SW 1271 (cell line): Measurements from ENCODE around the gene IL1RN.
A peak's percentile ranks its signal among the peaks of the same experiment; 100 is the strongest.
"Not testable (repeated sequence)": the region's sequence is repeated elsewhere in the genome, so short reads cannot be mapped to it uniquely, and the experiment has no call there.

Source experiments
- DNase-seq, 2 experiments: peaks; one replicate each; lab custom pipeline; 2025; lab: John Stamatoyannopoulos, UW

The IL1RN gene, protein sequence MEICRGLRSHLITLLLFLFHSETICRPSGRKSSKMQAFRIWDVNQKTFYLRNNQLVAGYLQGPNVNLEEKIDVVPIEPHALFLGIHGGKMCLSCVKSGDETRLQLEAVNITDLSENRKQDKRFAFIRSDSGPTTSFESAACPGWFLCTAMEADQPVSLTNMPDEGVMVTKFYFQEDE

DNA sequence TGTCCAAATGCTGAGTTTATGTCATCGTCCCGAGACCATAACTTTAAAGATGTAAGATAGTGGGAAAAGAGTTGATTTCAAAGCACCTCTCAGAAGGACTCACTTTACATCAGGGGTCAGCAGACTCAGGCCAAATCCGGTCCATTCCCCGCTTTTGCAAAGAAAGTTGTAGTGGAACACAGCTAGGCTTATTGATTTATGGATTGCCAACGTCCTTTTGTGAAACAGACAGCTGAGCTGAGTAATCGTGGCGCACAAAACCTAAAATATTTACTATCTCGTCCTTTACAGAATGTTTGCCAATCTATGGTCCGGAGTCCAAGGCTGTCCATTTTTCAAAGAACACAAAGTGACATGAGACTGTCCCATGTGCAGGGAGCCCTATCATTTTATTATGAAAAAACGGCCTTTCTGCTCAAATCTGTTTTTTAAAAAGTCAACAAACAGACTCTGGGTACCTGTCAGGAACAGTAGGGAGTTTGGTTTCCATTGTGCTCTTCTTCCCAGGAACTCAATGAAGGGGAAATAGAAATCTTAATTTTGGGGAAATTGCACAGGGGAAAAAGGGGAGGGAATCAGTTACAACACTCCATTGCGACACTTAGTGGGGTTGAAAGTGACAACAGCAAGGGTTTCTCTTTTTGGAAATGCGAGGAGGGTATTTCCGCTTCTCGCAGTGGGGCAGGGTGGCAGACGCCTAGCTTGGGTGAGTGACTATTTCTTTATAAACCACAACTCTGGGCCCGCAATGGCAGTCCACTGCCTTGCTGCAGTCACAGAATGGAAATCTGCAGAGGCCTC, at the start of gene IL1RN:
TSS of gene IL1RN (plus strand) at position 754 of the 801 bp plus-strand sequence. CDS start at position 781, 27 bp downstream.
- no peak for DNase-seq

DNA sequence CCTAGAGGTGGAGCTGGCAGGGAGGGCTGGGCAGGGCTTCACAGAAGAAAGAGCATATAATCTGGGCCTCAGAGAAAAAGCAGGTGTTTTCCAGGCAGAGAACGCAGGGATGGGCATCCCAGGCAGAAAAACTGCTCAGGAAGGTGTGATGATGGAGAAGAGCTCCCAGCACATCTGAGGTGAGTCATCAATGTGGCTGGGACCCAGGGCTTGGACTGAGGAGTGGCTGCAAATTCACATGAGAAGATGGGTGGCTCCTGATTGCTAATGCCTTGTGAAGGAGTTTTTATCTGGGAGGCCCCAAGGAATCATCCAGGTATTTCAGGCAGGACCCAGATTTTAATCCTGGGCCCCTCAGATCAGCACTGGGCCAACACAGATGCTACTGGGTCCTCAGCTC, 49.5 kb upstream of the IL1RN start:
- DNase-seq, result no peak

DNA sequence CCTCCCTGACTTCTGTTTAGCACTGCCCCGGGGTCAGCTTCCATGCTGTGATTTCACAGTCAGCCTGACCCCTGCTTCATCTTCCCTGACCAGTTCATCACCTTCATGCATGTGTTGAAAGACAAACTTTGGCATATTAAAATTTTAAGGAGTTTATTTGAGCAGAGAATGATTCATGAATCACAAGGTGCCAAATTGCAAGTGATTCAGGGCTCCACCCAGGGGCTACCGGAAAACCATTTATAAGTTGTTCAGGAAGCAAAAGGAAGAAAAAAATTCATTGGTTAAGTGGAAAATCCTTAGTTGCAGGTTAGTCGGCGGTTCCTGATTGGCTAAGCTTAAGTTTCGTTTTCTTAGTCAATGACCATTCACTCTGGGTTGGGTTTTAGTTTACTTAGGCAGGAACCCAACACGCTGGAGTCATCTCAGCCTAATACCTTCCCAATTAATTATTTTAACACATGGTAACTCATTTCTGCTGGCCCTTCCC, 49.0 kb upstream of the IL1RN start:
- DNase-seq, result no peak

DNA sequence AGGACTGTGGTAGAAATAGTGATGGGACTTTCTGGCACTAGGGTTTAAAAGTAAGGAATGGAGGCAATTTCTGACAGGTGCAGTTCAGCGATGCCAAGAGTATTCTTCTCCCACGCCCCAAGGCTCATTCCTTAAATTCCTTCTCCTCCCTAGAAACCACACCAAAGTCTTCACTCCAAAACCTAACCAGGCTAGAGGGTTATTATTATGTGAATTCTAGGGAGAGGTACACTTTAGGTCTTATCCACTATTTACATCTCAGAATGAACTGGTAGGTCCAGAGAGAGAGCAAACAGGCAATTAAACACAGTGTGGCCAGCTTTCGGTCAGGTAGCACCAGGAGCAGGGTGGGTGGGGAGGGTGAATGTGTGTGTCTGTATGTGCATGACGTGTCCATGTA, 48.3 kb upstream of the IL1RN start:
- DNase-seq, result no peak

DNA sequence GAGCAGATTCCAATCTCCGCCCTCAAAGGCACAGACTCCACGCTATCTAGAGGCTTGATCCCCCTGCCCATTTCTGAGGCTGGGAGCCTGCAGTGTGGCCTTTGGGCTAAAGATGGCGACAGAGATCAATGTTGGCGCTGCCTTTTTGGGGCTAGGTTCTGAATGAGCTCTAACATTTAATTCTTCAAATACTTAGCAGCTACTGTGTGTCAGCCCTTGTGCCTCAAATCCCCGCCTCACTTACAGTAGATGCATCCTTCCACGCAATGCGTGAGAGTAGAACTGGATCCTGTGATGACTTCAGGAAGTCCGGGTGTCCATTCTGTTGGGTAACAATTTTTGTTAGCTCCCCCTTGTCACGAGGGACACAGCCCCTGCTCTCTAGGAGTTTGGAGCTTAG, 47.3 kb upstream of the IL1RN start:
- no peak for DNase-seq

DNA sequence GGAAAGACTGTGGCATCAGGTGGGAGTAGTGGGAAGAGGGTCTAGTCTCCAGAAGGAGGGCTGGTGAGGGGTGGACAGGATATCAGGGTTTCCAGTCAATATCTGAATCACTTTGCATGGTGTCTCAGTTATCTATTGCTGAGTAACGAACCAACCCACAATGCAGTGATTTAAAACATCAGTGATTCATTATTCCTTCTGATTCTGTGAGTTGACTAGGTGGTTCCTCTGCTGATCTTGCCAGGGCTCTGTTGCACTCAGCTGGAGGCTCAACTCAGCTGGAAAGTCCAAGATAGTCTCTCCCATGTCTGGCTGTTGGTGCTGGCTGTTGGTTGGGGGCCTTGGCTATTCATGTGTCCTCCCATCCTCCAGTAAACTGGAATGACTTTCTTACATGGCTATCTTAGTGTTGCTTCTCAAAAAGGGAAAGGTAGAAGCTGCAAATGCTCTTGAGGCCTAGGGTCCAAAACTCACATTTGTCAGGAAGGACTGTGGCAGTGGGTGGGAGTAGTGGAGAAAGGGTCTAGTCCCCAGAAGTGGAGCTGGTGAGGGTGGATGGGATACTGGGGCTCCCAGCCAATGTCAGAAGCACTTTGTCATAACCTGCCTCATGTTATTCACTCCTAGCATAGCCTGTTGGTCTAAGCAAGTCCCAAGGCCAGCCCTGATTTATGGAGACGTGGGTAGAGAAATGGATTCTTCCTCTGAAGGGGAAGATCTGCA, 45.7 kb upstream of the IL1RN start:
- DNase-seq, result no peak

DNA sequence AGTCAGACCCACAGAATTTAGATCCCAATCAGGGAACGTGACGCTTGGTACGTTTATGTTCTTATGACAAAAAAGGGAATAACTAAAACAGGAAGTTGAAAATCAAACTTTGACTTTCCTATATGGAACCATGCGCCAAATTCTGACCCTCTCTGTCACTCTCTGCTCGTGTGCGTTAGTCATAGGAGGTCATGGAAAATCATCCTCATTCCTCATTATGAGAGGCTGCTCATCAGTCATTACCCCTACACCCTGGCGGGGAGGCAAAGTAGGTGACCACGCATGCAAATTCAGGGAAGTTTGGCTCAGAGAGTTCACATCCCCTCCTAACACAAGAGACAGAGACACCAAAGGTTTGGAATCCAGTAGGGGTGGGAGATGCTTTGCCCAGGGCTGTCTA, 44.1 kb upstream of the IL1RN start:
- no peak for DNase-seq

DNA sequence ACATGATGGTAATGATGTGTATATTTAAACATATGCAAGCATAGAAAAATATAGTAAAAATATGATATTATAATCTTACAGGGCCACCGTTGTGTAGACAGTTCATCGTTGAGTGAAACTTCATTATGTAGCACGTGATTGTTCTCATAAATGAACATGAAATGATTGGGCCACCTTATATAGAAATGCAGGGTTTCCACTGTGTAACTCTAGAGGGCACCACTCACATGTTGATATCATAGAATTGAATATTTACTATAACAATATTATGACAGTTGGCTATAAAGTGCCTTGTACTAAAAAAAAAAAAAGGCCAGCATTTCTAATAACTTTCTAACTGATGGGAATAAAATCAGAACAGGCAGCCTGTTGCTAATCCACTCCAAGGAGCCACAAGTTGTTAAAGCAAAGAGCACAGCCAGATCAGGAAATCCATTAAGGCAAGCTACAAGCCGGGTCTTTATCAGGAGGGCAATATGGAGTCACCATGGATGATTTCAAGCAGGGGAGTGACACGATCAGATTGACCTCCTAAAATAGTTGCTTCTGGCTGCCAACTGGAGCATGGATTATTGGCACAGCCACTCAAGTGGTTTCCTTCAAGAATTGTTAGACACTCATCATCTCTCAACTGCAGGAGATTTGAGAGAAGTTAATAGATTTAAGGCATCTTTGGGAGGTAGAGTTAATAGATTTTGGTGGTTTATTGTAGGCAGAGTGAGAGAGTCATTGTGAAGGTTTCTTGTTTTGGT, 43.0 kb upstream of the IL1RN start:
- DNase-seq, result peak in 1 of 2 experiments; percentile 40

DNA sequence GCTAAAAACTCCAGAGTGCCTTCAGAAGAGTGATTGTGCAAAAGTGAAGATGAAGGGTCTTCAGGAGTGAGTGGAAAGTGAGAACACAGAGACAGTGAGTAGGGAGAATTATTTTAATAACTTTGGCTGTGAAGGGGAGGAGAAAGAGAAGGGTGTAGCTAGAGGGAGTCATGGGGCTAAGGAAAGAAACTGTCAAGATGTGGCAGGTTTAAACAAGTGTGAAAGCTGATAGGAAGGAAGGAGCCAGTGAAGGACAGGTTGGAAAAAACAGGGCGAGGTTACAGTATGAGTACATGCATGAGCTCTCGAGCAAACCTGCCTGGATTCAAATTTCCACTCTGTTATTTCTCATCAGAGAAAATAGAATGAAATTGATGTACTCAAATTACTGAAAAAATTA, 41.9 kb upstream of the IL1RN start:
- no peak for DNase-seq

DNA sequence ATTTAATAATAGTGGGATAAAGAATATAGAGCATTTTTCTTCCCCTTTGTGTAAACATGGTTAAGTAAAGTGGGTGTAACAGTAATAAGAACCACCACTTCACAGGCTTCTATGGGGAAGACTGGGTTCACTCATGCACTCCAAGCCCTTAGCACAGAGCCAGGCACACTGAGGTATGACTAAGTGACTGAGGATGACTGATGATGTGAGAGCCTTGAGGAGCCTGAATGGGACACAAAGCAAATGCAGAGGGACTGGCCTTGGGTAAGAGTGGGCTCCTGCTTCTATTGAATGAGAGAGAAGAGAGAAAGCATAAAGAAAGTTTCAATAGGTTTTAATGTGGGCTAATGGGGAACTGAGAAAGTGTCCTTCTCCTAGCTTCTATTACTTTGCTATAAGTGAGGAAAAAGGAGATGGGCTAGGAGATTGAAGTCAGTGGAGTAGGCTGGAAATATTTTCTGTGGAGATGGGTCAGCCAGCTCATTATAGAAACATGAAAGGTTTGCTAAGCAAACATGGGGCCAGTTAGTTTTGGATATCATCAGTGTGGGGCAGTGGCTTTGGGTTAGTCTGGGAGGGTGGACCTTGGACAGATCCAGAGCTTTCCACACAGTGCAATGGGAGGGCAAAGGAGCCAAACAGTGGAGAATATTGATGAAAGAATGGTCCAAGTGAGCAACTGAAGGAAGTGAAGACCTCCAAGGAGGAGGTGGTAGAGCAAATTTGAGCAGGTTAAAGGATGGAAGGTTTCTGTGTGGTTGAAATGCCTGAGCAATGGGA, 39.0 kb upstream of the IL1RN start:
- DNase-seq, result no peak

DNA sequence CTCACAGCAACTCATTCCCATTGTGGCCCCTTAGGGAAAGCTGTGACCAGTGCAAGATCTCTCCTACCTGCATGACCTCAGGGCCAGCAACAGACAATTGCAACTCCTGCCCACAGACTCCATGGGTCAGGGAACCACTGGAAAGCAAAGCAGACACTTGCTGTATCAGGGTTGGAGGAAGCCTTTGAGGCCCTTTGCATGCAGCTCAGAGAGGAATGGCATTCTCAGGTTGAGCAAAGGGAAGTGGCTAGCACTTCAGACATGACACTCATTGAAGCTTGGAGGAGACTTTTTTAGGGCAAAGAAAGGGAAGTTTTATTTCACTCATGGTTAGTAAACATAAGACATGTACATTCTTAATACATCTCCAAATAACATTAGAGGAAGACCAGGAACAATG, 37.5 kb upstream of the IL1RN start:
- no peak for DNase-seq

DNA sequence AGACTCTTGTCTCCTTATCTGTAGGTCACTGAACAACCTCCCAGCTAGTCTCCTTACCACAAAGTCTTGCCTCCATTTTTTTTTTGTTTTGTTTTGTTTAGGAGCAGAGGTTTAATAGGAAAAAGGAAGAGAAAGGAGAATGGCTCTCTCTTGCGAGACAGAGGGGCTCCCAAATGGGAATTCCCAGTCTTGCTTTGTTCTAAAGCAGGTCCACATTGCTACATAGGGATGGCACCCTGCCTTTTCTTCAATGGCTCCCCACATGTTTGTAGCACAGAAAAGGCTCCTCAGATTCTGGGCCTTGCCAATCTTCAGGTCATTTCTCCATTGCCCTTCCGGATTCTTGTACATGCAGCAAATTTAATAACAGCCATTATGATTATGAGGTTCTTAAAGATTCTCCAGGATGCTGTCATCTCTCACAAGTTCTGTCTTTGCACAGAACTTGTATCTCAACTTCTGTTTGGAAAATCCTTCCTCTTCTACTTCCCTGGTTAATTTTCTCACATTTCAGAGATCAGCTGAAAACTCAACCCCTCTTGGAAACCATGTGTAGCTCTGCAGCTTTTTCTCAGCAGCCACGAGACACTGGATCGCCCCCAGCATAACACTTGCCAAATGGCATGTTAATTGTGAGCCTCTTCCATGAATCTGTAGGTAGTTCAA, 36.0 kb upstream of the IL1RN start:
- DNase-seq, result no peak

DNA sequence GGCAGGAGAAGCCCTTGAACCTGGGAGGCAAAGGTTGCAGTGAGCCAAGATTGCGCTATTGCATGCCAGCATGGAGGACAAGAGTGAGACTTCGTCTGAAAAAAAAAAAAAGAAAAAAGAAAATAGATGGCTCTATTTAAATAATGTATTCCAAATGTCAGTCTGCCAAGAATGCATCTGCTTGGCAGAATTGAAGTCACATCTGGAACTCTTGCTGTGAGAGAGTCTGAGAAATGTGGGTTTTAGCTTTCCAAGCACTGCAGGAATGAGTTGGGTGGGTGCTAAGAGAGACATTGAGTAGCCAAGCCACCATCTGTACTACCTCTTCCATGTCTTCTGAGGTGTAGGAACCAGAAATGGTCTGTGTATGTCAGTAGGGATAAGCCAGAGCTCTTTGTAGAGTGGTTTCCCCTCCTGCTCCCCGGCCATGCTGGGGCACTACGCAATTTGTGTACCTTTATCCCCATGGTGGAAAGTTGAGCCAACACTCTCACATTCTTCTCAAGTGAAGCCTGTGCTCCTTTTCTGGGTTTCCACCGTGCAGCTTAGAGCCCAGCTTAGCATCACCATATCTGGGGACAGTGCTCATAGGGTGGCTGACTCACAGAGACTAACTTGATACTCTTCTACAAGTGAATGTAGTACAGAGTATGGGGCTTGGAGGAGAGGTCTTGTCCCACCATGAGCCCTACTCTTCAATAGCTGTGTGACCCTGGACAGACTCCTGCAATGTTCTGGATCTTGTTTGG, 34.4 kb upstream of the IL1RN start:
- no peak for DNase-seq

DNA sequence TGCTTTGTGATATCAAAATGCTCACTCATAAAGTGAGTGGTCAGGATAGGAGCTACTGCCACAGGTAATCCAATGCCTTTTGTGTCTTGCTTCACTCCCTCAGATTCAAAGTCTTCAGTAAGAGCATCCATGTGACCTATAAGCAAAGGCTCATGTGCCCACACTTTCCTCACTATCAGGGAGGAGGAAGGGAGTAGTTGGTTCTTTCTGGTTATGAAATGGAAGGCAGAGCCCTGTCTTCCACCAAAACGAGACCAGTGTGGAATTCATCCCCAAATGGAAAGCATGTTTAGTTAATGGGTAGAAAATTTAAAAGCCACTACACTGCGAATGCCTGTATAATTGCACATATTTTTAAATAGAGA, 33.8 kb upstream of the IL1RN start:
- no peak for DNase-seq

DNA sequence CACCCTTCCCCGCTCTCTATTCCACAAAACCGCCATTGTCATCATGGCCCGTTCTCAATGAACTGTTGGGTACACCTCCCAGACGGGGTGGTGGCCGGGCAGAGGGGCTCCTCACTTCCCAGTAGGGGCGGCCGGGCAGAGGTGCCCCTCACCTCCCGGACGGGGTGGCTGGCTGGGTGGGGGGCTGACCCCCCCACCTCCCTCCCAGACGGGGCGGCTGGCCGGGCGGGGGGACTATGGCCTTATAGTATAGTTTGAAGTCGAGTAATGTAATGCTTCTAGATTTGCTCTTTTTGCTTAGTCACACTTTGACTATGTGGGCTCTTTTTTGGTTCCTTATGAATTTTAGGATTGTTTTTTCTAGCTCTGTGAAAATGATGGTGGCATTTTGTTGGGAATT, 31.1 kb upstream of the IL1RN start:
- DNase-seq, result not testable (repeated sequence)

DNA sequence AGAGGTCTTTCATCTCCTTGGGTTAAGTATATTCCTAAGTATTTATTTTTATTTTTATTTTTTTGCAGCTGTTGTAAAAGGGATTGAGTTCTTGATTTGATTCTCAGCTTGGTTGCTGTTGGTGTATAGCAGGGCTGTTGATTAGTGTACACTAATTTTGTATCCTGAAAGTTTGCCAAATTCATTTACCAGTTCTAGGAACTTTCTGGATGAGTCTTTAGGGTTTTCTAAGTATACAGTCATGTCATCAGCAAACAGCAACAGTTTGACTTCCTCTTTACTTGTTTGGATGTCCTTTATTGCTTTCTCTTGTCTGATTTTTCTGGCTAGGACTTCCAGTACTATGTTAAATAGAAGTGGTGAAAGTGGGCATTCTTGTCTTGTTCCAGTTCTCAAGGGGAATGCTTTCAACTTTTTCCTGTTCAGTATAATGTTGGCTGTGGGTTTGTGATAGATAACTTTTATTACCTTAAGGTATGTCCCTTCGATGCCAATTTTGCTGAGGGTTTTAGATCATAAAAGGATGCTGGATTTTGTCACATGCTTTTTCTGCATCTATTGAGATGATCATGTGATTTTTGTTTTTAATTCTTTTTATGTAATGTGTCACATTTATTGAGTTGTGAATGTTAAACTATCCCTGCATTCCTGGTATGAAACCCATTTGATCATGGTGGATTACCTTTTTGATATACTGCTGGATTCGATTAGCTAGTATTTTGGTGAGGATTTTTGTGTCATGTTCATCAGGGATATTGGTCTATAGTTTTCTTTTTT, 30.4 kb upstream of the IL1RN start:
- not testable (repeated sequence) for DNase-seq

DNA sequence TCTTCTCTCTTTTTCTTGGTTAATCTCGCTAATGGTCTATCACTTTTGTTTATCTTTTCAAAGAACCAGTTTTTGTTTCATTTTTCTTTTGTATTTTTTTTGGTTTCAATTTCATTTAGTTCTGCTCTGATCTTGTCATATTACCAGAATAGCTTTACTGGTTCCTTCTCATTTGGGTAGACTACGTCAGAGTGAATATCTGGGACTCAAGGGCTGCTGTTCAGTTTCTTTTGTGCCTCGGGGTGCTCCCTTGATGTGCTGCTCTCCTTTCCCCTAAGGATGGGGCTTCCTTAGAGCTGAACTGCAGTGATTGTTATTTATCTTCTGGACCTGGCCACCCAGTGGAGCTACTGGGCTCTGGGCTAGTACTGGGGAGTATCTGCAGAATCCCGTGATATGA, 29.4 kb upstream of the IL1RN start:
- DNase-seq, result no peak

DNA sequence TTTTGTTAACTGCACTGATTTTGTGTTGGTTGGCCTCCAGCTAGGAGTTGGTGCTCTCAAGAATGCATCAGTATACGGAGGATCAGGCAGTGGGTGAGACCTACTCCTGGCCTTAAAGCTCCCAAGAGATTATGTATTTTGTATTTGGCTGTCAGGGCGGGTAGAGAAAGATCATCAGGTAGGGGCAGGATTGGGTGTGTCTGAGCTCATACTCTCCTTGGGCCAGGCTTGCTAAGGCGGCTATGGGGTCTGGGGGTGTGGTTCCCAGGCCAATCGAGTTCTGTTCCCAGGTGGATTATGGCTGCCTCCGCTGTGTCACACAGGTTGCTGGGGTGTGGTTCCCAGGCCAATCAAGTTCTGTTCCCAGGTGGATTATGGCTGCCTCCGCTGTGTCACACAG, 28.9 kb upstream of the IL1RN start:
- DNase-seq, result no peak

DNA sequence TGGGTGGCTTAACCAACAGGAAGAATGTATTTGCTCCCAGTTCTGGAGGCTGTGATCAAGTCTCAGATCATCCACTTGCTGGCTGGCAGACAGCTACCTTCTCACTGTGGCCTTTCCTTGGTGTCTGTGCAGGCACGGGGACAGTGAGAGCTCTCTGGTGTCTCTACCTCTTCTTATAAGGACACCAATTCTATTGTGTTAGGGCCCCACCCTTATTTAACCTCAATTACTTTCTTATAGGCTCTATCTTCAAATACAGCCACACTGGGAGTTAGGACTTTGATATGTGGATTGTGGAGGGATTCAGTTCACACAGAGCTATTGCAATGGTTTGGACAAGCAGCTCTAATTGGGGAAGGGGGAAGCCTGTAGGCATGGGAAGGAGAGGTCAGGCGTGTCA, 25.3 kb upstream of the IL1RN start:
- no peak for DNase-seq
